Brain pericyte (primary cell): ENCODE results near the gene NCL.
"Not testable (repeated sequence)": the region's sequence is repeated elsewhere in the genome, so short reads cannot be mapped to it uniquely, and the experiment has no call there.

Source experiments
- DNase-seq: peaks from one replicate; pipeline ENCODE4 v3.0.0-alpha.2; 2012; ENCODE audit warnings: low read depth, low spot score

NCL gene

GRCh38 chr2:231405601-231406367, 58.5 kb downstream of the NCL start:
- not testable (repeated sequence) for DNase-seq

GRCh38 chr2:231404183-231404578, 60.1 kb downstream of the NCL start:
- not testable (repeated sequence) for DNase-seq
